GM21526 (cell line): ENCODE data around the gene SLC22A9.
"Not testable (repeated sequence)": the region's sequence is repeated elsewhere in the genome, so short reads cannot be mapped to it uniquely, and the experiment has no call there.

Experiments
- ATAC-seq: cut with Tn5 transposase; IDR thresholded peaks from one replicate; pipeline ENCODE4 v1.9.1; 2021; ENCODE audit warnings: moderate library complexity; ENCODE audit not compliant: unreplicated experiment, low FRiP score

SLC22A9 gene

DNA sequence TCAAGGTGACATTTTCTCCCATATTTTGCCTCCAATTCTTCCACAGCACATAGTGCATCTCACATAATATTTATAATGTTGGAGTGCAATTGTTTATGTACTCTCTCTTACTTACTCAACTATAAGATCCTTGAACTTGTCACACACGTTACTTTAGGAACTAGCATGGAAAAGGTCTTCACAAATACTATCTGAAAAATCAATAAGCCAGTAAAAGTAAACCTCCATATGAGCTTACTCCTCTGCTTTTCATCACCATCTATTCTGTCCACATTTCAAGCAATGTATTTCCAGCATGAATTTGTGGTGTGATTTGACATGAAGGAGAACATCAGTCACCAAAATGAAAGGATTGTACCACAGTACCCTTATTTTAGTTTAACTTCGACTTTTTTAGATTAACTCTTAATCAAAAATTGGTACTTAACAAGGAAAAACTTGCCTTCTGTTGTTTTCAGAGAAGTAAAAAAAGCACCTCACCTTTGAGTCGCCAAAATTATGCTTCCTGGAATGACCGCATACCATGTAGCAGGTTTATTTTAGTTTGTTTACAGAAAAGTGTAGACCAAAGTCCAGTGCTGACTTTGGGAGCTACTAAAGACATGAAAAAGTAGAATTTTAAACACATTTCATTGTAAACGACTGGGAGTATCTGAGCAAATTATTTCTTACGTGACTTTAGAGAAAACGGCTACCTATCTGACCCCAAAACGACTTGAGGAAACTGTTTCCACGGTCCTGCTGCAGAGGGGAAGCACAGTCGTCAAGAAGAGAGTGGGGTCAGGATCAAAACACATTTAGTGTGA, at the start of gene SLC22A9:
TSS of gene SLC22A9 (plus strand) at position 621 of the 806 bp plus-strand sequence. CDS start 272 bp downstream, outside the sequence.
- ATAC-seq, result no peak

DNA sequence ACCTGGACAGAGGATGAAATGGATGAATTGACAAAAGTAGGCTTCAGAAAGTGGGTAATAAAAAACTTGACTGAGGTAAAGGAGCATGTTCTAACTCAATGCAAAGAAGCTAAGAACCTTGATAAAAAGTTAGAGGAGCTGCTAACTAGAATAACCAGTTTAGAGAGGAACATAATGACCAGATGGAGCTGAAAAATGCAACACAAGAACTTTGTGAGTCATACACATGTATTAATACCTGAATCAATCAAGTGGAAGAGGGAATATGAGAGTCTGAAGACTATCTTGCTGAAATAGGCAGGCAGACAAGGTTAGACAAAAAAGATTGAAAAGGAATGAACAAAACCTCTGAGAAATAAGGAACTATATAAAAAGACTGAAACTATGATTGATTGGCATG, 47.9 kb upstream of the SLC22A9 start:
- no peak for ATAC-seq

DNA sequence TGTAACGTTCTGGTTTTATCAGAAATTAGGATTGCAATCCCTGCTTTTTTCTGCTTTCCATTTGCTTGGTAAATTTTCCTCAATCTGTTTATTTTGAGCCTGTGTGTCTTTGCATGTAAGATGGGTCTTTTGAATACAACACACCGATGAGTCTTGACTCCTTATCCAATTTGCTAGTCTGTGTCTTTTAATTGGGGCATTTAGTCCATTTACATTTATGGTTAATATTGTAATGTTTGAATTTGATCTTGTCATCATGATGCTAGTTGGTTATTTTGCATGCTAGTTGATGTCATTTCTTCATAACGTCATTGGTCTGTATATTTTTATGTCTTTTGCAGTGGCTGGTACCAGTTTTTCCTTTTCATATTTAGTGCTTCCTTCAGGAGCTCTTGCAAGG, 34.5 kb upstream of the SLC22A9 start:
- not testable (repeated sequence) for ATAC-seq

DNA sequence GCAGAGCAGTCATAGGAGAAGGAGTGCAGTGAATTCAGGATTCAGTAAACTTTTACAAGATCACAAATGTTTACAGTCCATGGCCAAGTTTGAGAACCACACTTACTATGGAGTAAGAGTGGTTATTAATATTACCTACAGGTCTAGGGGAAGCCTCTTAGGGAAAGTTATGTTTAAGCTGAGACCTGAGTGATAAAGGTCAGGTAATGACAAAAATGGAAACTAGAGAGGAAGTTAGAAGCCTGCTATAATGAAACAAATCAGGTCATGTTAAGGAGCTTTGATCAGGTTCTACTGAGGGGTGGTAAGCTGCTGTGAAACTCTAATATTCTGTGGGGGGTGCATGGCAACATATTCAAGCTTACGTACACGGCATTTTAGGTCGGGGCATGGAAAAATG, 32.5 kb upstream of the SLC22A9 start:
- ATAC-seq, result no peak

DNA sequence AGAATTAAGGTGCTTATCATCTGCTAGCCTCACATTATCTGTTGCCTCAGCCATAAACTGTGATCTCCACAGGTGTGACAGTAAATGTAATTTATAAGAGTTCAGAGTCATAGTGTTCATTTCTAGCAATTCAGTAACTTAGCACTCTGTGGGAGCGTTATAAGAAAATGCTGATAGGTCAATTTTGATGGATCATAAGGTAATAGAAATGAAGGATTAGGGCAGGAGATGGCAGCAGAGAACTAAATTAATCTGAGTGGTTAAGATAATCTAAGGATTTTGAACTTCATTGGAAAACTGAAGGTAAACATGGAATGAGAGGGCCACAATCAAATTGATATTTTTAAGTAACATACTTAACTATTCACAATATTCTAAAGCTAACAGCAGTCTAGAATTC, 26.5 kb upstream of the SLC22A9 start:
- no peak for ATAC-seq

DNA sequence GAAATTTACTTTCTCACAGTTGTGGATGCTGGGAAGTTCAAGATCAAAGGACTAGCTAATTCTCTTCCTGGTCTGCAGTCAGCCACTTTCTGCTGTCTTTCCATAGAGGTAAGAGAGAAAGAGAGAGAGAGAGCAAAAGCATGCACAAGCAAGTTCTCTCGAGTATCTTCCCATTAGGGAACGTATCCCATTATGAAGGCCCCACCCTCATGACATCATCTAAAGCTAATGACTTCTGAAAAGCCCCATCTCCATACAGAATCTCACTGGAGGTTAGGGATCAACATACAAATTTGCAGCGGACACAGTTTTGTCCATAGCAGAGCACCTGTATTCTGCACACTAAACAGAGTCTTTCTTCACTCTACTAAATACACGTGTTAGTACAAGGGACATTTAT, 17.4 kb upstream of the SLC22A9 start:
- no peak for ATAC-seq

DNA sequence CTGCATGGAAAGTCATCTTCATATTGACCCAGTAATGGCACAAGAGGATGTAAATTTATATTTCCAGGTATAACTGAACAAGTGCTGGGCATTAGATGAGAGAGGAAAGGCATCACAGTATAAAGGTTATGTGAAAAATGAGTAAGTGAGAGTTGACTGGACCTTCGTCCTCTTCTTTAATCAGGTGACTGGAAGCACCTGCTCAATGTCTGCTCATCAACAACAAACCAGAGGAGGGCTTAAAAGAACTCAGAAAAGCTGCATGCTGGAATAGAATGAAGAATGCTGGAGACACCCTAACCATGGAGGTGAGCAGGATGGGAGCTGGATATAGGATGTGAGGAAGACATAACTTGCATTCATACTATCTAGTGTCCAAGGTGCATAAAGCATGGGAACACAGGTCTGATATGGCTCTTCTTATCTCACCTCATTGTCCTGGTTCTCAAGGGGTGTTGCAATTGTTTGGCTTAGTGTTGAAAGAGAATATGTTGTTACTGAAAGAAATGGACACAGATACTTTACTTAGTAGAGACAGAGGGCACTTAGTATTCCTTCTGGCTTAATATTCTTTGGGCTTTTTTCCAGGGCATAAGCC, 7.3 kb upstream of the SLC22A9 start:
- ATAC-seq, result no peak

DNA sequence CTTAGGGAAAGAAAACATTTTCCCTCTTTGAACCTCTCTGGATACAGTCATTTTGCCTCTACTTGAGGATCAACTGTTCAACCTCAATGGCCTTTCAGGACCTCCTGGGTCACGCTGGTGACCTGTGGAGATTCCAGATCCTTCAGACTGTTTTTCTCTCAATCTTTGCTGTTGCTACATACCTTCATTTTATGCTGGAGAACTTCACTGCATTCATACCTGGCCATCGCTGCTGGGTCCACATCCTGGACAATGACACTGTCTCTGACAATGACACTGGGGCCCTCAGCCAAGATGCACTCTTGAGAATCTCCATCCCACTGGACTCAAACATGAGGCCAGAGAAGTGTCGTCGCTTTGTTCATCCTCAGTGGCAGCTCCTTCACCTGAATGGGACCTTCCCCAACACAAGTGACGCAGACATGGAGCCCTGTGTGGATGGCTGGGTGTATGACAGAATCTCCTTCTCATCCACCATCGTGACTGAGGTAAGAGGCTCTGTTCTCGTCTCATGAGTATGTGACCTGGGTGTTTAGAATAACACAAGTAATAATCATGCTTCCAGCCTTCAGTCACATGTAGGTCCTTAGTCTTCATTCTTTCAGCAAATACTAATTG, 495 bp downstream of the SLC22A9 start:
- no peak for ATAC-seq

DNA sequence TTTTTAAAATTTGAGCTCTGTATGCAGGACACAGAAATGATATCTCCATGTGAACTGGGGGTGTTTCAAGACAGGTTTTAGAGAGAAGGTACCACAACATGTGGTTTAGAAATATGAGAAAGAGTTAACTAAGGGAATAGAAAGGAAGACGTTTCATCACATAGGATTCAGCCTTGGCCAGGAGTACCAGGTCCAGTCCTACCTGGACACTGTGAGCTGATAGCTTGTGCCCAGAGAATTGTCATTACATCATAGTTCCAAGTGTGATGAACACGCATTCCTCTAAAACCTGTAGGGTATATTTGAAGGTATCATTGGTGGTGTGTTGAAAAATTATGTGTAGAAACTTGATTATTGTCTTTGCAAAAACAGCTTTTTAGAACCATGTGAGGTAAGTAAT, 1.8 kb downstream of the SLC22A9 start:
- ATAC-seq, result no peak

DNA sequence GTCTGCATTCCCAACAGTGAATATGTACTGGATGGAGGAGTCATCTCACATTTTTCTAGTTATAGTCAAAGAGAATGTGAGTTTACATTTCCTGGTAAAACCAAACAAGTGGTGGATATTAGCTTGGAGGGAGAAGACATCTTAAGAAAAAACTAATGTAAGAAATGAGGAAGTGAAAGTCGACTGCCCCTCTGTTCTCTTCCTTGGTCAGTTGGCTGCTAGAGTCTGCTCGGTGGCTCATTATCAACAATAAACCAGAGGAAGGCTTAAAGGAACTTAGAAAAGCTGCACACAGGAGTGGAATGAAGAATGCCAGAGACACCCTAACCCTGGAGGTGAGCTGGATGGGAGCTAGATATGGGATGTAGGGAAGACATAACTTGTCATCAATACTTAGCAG, 5.8 kb downstream of the SLC22A9 start:
- no peak for ATAC-seq

DNA sequence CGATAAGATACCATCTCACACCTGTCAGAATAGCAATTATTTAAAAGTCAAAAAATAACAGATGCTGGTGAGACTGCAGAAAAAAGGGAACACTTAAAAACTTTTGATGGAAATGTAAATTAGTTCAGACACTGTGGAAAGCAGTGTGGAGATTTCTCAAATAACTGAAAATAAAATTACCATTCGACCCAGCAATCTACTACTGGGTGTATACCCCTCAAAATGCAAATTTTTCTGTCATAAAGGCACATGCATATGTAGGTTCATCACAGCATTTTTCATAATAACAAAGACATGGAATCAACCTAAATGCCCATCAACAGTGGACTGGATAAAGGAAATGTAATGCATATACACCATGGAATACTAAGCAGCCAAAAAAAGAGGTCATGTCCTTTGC, 10.5 kb downstream of the SLC22A9 start:
- no peak for ATAC-seq

DNA sequence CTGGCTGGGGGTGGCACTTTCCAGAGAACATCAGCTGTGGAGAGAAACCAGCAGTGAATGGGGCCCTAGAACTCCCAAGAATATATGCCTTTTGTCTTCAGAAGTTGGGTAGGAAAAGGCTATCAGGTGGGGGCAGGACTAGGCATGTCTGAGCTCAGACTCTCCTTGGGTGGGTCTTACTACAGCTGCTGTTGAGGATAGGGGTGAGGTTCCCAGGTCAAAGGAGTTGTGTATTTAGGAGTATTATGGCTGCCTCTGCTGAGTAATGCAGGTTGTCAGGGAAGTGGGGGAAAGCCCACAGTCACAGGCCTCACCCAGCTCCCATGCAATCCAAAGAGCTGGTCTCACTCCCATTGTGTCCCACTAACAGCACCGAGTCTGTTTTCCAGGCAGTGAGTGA, 26.1 kb downstream of the SLC22A9 start:
- ATAC-seq, result no peak

DNA sequence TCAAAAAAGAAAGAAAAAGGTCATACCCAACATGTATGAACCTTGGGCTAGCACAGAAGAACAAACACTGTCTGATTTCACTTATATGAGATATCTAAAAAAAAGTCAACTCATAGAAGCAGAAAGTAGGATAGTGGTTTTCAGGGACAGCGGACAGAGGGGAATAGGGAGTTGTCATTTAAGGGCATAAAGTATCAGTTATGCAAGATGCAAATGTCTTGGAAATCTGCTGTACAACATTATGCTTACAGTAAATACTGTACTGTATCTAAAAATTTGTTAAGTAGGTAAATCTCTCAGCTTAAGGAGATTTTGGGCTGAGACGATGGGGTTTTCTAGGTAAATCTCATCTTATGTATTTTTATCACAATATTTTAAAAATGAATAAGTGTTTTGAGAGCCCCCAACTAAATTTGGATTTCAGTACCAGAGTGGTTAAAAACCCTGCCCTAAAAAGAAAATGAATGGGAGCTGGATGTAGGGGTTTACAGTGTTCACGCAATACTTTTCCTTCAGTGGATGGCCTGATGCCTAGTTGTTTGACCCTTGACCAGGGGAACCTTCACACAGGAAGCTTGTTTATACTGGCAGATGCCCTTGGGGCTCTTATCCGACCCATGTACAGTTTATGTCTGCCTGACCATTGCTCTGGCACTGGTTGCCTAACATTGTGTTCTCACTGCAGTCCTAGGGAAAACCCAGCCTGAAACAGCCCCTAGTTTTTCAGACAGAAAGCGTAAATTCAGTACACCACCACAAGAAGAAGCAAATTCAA, 34.8 kb downstream of the SLC22A9 start:
- ATAC-seq, result no peak

DNA sequence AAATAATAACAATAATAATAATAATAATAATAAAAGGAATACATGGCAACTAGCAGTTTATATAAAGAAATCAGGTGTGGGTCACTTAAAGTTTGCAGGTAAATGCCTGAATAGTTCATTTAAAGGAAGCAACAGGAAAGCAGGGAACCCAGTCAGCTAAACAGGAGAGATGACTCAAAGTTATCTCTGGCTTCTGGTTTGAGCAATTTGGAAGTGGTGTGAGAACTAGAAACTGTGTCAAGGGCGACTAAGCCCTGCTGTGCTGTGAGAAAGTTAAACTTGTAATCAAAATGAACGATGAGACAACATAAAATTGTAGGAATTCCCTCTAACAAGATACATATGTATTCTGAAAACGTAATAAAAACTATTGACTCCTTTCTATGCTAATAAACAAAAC, 35.5 kb downstream of the SLC22A9 start:
- ATAC-seq, result no peak

DNA sequence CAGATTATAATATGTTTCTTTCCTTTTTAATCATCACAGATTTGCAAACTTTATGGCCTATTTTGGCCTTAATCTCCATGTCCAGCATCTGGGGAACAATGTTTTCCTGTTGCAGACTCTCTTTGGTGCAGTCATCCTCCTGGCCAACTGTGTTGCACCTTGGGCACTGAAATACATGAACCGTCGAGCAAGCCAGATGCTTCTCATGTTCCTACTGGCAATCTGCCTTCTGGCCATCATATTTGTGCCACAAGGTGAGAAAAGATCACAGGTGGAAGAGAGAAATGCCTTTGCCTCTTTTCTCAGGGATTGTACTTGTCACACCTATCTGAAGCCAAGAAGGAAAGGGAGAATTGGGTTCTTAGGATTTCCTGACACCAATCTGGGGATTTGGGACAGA, 36.9 kb downstream of the SLC22A9 start:
- no peak for ATAC-seq

DNA sequence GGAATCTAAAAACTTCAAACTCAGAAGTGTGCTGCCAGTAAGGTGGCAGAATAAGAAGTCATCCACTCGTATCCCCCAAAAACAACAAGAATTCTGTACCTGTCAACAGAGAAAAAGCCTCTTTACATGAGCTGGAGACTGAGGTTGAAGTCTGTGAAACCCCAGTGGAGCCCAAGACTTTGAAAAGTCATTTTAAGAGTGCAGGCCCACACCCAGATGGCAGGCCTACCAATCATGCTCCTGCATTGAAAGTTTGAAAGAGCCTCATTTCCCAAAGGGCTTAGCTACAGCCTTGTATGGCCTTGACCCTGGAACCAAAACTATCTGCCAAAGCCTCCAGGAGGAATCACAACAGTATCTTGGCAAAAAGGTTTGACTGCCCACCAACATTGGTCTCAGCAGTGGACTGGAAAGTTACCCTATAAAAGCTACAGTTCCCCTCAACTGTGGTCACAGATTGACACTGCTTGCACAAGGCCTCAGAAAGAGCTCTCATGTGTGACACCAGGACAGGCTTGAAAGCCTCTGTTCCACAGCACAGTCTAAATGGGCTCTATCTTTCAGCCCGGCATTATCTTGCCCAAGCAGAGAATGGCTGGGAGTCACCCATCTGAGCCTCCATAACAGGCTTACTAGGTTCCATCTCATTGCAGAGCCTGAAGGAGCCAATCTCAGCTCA, 47.7 kb downstream of the SLC22A9 start:
- ATAC-seq, result no peak

DNA sequence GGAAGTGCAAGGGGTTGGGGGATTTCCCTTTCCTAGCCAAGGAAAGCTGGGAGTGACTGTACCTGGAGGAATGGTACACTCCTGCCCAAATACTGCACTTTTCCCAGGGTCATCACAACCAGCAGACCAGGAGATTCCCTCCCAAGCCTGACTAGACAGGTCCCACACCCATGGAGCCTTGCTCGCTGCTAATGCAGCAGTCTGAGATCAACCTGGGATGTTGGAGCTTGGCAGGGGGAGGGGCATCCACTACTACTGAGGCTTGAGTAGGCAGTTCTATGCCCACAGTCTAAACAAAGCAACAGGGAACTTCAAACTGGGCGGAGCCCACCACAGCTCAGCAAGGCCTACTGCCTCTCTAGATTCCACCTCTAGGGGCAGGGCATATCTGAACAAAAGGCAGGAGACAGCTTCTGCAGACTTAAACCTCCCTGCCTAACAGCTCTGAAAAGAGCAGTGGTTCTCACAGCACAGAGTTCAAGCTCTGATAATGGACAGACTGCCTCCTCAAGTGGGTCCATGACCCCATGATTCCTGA, 58.5 kb downstream of the SLC22A9 start:
- ATAC-seq, result no peak

DNA sequence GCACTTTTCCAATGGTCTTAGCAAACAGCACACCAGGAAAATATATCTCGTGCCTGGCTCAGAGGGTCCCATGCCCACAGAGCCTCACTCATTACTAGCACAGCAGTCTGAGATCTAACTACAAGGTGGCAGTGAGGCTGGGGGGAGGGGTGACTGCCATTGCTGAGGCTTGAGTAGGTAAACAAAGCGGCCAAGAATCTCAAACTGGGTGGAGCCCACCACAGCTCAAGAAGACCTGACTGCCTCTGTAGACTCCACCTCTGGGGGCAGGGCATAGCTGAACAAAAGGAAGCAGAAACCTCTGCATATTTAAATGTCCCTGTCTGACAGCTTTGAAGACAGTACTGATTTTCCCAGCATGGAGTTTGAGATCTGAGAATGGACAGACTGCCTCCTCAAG, 61.1 kb downstream of the SLC22A9 start:
- not testable (repeated sequence) for ATAC-seq

DNA sequence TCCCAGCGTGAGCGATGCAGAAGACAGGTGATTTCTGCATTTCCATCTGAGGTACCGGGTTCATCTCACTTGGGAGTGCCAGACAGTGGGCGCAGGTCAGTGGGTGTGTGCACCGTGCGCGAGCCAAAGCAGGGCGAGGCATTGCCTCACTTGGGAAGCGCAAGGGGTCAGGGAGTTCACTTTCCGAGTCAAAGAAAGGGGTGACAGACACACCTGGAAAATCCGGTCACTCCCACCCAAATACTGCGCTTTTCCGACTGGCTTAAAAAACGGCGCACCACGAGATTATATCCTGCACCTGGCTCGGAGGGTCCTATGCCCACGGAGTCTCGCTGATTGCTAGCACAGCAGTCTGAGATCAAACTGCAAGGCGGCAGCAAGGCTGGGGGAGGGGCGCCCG, 65.8 kb downstream of the SLC22A9 start:
- not testable (repeated sequence) for ATAC-seq

DNA sequence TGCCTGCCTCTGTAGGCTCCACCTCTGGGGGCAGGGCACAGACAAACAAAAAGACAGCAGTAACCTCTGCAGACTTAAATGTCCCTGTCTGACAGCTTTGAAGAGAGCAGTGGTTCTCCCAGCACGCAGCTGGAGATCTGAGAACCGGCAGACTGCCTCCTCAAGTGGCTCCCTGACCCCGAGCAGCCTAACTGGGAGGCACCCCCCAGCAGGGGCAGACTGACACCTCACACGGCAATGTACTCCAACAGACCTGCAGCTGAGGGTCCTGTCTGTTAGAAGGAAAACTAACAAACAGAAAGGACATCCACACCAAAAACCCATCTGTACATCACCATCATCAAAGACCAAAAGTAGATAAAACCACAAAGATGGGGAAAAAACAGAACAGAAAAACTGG, 66.2 kb downstream of the SLC22A9 start:
- ATAC-seq, result not testable (repeated sequence)
